NCI-H446 (cell line): ENCODE measurements around the gene DRC7.
"Not testable (repeated sequence)": the region's sequence is repeated elsewhere in the genome, so short reads cannot be mapped to it uniquely, and the experiment has no call there.

ENCODE experiments used
- DNase-seq, 2 experiments: peaks; one replicate each; lab custom pipeline; 2025; lab: John Stamatoyannopoulos, UW

The DRC7 gene

GRCh38 chr16:57761957-57762356 lies 67.4 kb downstream of the DRC7 start:
- DNase-seq, result no peak

- DNase-seq, result no peak
Observed at GRCh38 chr16:57762365-57763040, 67.9 kb downstream of the DRC7 start.

GRCh38 chr16:57763285-57764005 lies 68.8 kb downstream of the DRC7 start:
- no peak for DNase-seq

GRCh38 chr16:57764006-57764340 lies 69.4 kb downstream of the DRC7 start:
- DNase-seq, result no peak

- no peak for DNase-seq
Observed at GRCh38 chr16:57764341-57765159, 69.9 kb downstream of the DRC7 start.

- DNase-seq, result no peak
Observed at GRCh38 chr16:57765160-57765728, 70.6 kb downstream of the DRC7 start.

GRCh38 chr16:57766714-57767348 lies 72.2 kb downstream of the DRC7 start:
- no peak for DNase-seq

- no peak for DNase-seq
Observed at GRCh38 chr16:57769541-57770145, 75.0 kb downstream of the DRC7 start.

GRCh38 chr16:57770361-57770760 lies 75.8 kb downstream of the DRC7 start:
- DNase-seq, result no peak

- DNase-seq, result no peak
Observed at GRCh38 chr16:57771141-57771785, 76.7 kb downstream of the DRC7 start.

GRCh38 chr16:57773019-57773418 lies 78.4 kb downstream of the DRC7 start:
- DNase-seq, result no peak

- no peak for DNase-seq
Observed at GRCh38 chr16:57773655-57774295, 79.2 kb downstream of the DRC7 start.

GRCh38 chr16:57774705-57775285 lies 80.2 kb downstream of the DRC7 start:
- DNase-seq, result no peak

GRCh38 chr16:57775661-57776469 lies 81.3 kb downstream of the DRC7 start:
- DNase-seq, result no peak

- DNase-seq, result no peak
Observed at GRCh38 chr16:57778658-57779057, 84.1 kb downstream of the DRC7 start.

- DNase-seq, result not testable (repeated sequence)
Observed at GRCh38 chr16:57779836-57780235, 85.2 kb downstream of the DRC7 start.

GRCh38 chr16:57781349-57781740 lies 86.7 kb downstream of the DRC7 start:
- DNase-seq, result no peak
